Stromal cell of bone marrow (primary cell): ENCODE measurements around the gene CCDC92.

ENCODE experiments used
- DNase-seq: peaks from one replicate; pipeline ENCODE4 v3.0.0-alpha.2; 2012; ENCODE audit warnings: low read depth

CCDC92 gene

GRCh38 chr12:124002021-124002644, 29.5 kb upstream of the CCDC92 start:
- DNase-seq, result no peak

- DNase-seq, result no peak
These were observed 28.7 kb upstream of the CCDC92 start for GRCh38 chr12:124001343-124001742.

- DNase-seq, result no peak
These were observed 27.5 kb upstream of the CCDC92 start for GRCh38 chr12:124000111-124000510.

- DNase-seq, result no peak
These were observed 26.3 kb upstream of the CCDC92 start for GRCh38 chr12:123998991-123999359.

GRCh38 chr12:123998344-123998990, 25.8 kb upstream of the CCDC92 start:
- DNase-seq, result no peak

- DNase-seq, result no peak
These were observed 25.3 kb upstream of the CCDC92 start for GRCh38 chr12:123997908-123998307.

- DNase-seq, result no peak
These were observed 24.6 kb upstream of the CCDC92 start for GRCh38 chr12:123997033-123997822.

- no peak for DNase-seq
These were observed 23.9 kb upstream of the CCDC92 start for GRCh38 chr12:123996581-123996980.

GRCh38 chr12:123995023-123995748, 22.6 kb upstream of the CCDC92 start:
- peak; percentile 67 for DNase-seq

- DNase-seq, result no peak
These were observed 19.6 kb upstream of the CCDC92 start for GRCh38 chr12:123992118-123992825.

GRCh38 chr12:123991372-123991951, 18.8 kb upstream of the CCDC92 start:
- no peak for DNase-seq

GRCh38 chr12:123990511-123990910, 17.9 kb upstream of the CCDC92 start:
- peak; percentile 60 for DNase-seq

GRCh38 chr12:123989753-123990152, 17.1 kb upstream of the CCDC92 start:
- DNase-seq, result no peak

- no peak for DNase-seq
These were observed 16.5 kb upstream of the CCDC92 start for GRCh38 chr12:123989168-123989567.

- DNase-seq, result no peak
These were observed 14.4 kb upstream of the CCDC92 start for GRCh38 chr12:123987022-123987421.

- no peak for DNase-seq
These were observed 13.8 kb upstream of the CCDC92 start for GRCh38 chr12:123986374-123986965.

- DNase-seq, result no peak
These were observed 12.3 kb upstream of the CCDC92 start for GRCh38 chr12:123984903-123985302.

GRCh38 chr12:123983822-123984485, 11.3 kb upstream of the CCDC92 start:
- DNase-seq, result peak; percentile 54

GRCh38 chr12:123982269-123982668, 9.6 kb upstream of the CCDC92 start:
- DNase-seq, result no peak

GRCh38 chr12:123979566-123979965, 6.9 kb upstream of the CCDC92 start:
- no peak for DNase-seq
